ENCODE data around the gene TMEM101.

TMEM101 gene

DNA sequence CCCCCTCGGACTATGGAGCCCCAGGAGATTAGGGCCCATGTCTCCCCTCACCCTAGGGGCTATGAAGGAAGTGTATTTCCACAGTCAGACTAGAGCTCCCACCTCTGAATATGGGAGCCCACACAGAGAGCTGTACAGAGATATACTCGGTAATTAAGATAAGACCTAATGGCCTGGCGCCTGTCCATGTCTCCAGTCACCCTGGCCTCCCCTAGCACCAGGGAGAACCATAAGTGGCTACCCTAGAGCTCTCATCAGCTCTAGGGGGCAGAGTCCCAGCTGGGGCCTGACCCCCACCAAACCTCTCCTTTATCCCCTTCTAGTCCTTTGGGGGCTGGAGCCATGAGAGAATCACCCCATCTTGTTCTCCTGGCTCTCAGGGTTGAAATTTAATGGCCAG, 2.4 kb downstream of the TMEM101 start:
- TF ChIP-seq, protein P1, sequence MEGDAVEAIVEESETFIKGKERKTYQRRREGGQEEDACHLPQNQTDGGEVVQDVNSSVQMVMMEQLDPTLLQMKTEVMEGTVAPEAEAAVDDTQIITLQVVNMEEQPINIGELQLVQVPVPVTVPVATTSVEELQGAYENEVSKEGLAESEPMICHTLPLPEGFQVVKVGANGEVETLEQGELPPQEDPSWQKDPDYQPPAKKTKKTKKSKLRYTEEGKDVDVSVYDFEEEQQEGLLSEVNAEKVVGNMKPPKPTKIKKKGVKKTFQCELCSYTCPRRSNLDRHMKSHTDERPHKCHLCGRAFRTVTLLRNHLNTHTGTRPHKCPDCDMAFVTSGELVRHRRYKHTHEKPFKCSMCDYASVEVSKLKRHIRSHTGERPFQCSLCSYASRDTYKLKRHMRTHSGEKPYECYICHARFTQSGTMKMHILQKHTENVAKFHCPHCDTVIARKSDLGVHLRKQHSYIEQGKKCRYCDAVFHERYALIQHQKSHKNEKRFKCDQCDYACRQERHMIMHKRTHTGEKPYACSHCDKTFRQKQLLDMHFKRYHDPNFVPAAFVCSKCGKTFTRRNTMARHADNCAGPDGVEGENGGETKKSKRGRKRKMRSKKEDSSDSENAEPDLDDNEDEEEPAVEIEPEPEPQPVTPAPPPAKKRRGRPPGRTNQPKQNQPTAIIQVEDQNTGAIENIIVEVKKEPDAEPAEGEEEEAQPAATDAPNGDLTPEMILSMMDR (IDR thresholded peaks at IDR 0.05; ENCODE audit: extremely low read depth, insufficient read depth, missing control alignments) = no peak
- no peak for DNase-seq (ENCODE audit: low spot score)
- in situ Hi-C loops (cut with MboI; ENCODE audit: low pct_unique_long_range_greater_than_20kb, low sequenced_read_pairs, unreplicated experiment) = no loop called here

DNA sequence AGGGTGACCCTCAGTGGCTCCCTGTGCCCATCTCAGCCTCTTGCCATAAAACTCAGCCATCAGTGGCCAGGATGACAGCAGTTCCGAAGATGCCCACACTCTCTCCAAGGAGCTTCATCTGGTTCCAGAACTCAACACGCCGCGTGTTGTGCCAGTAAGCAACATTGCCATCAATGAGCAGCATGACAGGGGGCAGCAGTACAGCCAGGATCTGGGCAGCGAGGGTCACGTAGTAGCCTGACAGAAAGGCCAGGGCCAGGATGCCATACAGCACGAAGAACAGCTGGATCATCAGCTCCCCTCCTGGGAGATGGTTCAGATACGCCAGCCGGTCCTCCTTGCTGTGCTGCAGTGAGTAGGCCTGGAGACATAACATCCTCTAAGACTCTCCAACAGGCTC, 2.9 kb downstream of the TMEM101 start:
- DNase-seq (ENCODE audit: low spot score) = no peak
- TF ChIP-seq, protein P1 (IDR thresholded peaks at IDR 0.05; ENCODE audit: extremely low read depth, insufficient read depth, missing control alignments) = no peak
- in situ Hi-C loops (cut with MboI; ENCODE audit: low pct_unique_long_range_greater_than_20kb, low sequenced_read_pairs, unreplicated experiment) = no loop called here

DNA sequence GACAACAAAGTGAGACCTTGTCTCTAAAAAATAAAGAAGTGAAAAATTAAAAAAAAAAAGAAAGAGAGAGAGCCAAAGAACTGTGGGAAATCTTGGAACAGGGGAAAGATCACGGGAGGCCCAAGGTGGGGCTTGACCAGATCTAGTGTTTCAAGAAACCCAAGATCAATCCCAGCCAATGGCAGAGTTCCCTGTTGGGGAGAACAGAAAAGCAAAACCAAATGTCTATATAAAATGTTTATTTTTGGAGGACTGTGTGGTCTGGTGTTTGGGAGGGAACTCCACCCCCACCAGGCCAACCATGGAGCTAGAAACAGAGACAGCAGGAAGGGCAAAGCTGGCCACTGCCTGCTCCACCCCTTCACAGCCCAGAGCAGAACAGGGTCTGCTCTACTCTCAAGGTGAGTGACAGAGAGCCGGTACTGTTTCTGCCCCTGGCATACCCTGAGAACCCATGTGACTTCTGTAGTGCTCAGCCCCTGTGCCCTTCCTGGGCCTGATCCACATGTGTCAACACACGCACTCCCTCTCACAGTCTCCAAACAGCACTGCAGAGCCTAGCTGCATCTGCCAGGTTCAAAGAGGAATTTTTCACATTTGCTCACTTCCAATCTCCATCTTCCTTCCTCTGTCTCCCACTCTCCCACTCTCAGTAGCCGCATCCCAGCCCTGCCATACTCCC, 3.7 kb downstream of the TMEM101 start:
- in situ Hi-C loops (cut with MboI; ENCODE audit: low pct_unique_long_range_greater_than_20kb, low sequenced_read_pairs, unreplicated experiment) = no loop called here
- DNase-seq (ENCODE audit: low spot score) = no peak
- TF ChIP-seq, protein P1 (IDR thresholded peaks at IDR 0.05; ENCODE audit: extremely low read depth, insufficient read depth, missing control alignments) = no peak

DNA sequence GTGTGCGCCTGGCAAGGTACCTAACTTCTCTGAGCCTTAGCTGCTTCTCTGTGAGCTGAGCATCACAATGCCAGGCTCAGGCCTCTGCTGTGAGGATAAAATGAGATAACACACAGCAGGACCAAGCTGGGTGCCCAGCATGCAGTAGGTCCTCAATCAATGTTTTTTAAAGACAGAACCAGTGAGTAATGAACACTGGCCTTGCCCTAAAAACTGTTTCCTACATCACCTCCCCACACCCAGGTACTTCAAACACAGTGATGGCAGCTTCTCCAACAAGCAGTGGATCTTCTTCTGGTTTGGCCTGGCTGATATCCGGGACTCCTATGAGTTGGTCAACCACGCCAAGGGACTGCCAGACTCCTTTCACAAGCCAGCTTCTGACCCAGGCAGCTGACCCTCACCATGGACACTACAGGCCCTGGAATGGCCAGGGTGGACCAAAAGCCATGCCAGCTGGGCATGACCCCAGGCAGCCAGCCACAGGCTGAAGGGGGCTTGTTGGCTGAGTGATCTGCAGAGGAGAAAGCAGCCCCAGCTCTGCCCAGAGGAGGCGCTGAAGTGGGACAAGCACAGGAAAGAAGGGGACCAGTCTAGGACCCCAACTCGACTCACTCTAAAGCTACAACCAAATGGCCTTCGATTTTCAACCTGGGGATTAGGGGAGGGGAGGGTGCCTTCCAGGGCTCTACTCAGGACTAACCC, 6.4 kb downstream of the TMEM101 start:
- in situ Hi-C loops (cut with MboI; ENCODE audit: low pct_unique_long_range_greater_than_20kb, low sequenced_read_pairs, unreplicated experiment) = no loop called here
- TF ChIP-seq, protein P1 (IDR thresholded peaks at IDR 0.05; ENCODE audit: extremely low read depth, insufficient read depth, missing control alignments) = no peak
- DNase-seq (ENCODE audit: low spot score) = no peak

DNA sequence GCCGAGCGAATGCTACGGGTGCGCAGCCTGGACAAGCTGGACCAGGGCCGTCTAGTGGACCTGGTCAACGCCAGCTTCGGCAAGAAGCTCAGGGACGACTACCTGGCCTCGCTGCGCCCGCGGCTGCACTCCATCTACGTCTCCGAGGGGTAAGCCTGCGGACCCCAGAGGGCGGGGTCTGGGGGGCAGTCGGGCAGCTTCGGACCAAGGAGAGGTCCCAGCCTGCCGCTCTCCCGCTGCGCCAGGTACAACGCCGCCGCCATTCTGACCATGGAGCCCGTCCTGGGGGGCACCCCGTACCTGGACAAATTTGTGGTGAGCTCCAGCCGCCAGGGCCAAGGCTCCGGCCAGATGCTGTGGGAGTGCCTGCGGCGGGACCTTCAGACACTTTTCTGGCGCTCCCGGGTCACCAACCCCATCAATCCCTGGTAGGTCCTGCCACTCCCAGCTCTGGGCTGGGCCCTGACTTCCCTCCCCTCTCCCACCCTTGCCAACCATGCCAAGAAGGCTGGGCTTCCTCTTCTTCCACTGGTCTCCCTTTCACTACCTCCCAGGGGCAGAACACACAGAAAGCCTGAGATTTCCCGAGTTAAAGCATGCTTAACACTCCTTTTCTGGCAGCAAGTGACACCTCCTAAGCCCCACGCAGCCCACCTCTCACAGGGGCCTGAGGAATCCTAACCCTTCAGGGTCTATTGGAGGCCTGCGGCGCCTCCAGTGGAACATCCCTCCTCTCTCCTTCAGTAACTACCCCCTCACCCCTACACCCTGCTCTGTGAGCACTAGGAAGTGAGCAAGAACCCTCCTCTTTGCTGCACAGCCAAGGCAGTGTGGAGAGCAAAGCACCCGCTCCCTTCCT, 7.2 kb downstream of the TMEM101 start:
- DNase-seq (ENCODE audit: low spot score) = no peak

More for the DNA sequence above, 7.2 kb downstream of the TMEM101 start:
- in situ Hi-C loops (cut with MboI; ENCODE audit: low pct_unique_long_range_greater_than_20kb, low sequenced_read_pairs, unreplicated experiment) = no loop called here
- TF ChIP-seq, protein P1 (IDR thresholded peaks at IDR 0.05; ENCODE audit: extremely low read depth, insufficient read depth, missing control alignments) = no peak

Measured in GM13977 (cell line).